PFSK-1 (cell line): ENCODE data around the gene SRL.

ENCODE experiments used
- FOXP2 ChIP-seq: optimal IDR thresholded peaks from 2 replicates; pipeline ENCODE3; 2011; ENCODE audit warnings: borderline replicate concordance, control low read depth, inconsistent platforms; ENCODE audit not compliant: insufficient read depth; ENCODE audit errors: extremely low read length, extremely low read depth
- POLR2AphosphoS5 ChIP-seq: IDR thresholded peaks from 2 replicates; pipeline ENCODE4 v1.6.1; 2012; ENCODE audit warnings: low read depth, mild to moderate bottlenecking, control low read depth, low read length, moderate library complexity
- REST ChIP-seq, 2 experiments: IDR thresholded peaks; 2 replicates each; pipeline versions ENCODE4 v1.6.1 to v1.8.0; 2011 to 2012; ENCODE audit warnings: low read depth in 2 of 2, low read length in 2 of 2, control low read depth in 1 of 2, inconsistent platforms in 1 of 2, mild to moderate bottlenecking in 1 of 2, moderate library complexity in 1 of 2; ENCODE audit not compliant: insufficient read depth in 1 of 2
- TAF1 ChIP-seq: IDR thresholded peaks from 2 replicates; pipeline ENCODE4 v1.6.1; 2012; ENCODE audit warnings: low read length, control low read depth, borderline replicate concordance; ENCODE audit not compliant: insufficient read depth

- TF ChIP-seq FOXP2, result no peak
- no peak for TF ChIP-seq POLR2AphosphoS5
- no peak for TF ChIP-seq TAF1
- TF ChIP-seq REST (IDR thresholded peaks at IDR 0.05; ENCODE audit: insufficient read depth in 1 of 2, low read depth in 2 of 2, low read length in 2 of 2), result no peak
These were observed 48.0 kb downstream of the SRL start for GRCh38 chr16:4193920-4194319.
